Measurements from ENCODE around the gene ZNF154.
"Not testable (repeated sequence)": the region's sequence is repeated elsewhere in the genome, so short reads cannot be mapped to it uniquely, and the experiment has no call there.

Gene ZNF154

DNA sequence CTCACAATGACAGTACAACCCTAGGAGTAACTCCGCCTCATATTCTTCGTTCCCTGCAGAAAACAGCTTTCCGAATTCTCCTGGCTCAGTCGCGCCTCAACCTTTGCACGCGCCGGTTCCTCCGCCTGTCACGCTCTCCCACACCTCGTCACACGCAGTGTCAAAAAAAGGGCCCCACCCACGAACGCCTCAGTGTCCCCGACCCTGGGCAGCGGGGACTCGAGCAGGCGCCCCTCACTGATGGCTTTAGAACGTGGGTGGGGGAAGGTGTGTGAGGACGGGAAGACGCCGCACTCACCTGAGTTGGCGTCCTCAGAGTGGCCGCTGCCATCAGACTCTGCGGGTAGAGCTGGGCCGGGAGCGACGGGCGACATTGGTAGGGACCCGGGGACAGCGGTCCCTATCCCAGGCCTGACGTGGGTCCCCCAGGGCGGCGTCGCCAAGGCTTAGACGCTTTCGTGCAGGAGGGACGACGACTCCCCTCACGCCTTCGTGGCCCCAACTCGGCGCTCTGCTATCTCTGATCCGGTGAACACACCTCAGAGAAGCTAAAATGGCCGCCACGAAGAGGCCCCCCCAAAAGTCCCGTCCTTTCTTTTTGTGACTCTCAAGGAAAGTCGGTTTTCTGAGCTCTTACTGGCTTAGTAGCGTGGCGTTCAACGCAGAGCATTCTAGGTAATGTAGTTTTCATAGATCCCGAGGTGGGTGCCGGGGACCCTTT is at the start of gene ZNF154:
ZNF154 (minus strand) TSS at position 564 of the 721 bp plus-strand sequence; CDS start at position 331, 233 bp downstream.
- DNase-seq (ENCODE audit: low read depth): no peak

- DNase-seq (ENCODE audit: low read depth): no peak
Measured at GRCh38 chr19:57757941-57758340, 48.9 kb upstream of the ZNF154 start.

DNA sequence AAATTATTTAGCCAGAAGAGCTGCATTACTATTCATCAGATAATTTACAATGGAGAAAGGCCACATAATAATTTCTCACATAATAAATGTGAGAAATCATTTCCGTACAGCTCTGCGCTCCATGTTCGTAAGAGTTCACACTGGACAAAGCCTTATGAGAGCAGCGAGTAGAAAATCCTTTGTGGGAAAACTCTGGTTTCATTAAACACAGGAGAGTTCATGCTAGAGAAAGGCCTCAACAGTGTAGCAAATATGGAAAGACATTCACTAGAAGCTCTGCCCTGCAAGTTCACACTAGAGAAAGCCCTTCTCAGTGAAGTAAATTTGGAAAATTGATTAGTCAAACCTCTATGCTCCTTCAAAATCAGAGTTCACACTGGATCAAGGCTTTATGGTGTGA is 46.0 kb upstream of the ZNF154 start:
- no peak for DNase-seq (ENCODE audit: low read depth)

- DNase-seq (ENCODE audit: low read depth): no peak
Measured at GRCh38 chr19:57754091-57754673, 45.2 kb upstream of the ZNF154 start.

DNA sequence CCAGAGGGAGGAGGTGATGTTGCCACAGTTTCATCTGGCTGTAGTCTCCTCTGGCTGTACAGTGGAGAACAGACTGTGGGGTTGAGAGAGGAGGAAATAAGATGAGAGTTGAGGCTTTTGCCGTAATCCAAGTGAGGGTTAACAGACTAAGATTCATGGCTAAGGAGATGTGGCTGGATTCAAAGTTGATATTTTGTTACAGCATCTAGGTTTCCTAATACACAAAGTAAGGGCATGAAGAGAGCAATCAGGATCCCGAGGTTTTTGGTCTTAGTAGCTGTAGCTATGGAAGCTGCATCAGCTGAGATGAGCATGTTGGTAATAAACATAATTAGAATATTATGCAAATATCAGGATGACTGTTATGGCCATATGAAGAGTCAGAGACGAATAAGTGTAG is 39.0 kb upstream of the ZNF154 start:
- no peak for DNase-seq (ENCODE audit: low read depth)

DNA sequence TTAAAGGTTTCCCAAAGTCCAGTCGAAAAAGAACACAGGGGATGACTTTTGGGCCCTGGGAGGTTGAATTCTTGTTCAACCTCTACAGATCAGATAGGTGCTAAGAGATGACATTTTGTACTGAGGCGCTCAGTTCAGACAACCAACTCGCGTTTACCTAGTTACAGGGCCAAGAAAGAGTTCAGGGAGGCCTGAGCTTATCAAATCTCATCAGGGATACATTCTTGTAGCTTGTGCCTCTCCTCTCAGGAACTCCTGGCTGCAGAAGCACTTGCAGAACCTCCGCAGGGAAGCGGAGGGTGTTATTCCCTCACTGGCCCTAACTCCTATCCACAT is 38.4 kb upstream of the ZNF154 start:
- no peak for DNase-seq (ENCODE audit: low read depth)

GRCh38 chr19:57746580-57747471 is 37.8 kb upstream of the ZNF154 start, which contains the start of gene ZNF776:
ZNF776 (plus strand) TSS chr19:57746815; CDS start chr19:57747059, 244 bp downstream.
- DNase-seq (ENCODE audit: low read depth): peak; percentile 80

DNA sequence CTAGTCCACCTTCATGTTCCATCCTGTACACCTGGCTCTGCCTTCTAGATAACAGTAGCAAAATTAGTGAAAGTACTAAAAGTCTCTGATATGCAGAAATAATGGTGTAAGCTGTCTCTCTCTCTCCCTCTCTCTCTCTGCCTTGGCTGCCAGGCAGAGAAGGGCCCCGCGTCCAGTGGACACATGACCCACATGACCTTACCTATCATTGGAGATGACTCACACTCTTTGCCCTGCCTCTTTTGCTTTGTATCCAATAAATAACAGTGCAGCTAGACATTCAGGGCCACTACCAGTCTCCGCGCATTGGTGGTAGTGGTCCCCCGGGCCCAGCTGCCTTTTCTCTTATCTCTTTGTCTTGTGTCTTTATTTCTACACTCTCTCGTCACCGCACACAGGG is 29.8 kb upstream of the ZNF154 start:
- DNase-seq (ENCODE audit: low read depth): not testable (repeated sequence)

GRCh38 chr19:57738320-57738719 is 29.3 kb upstream of the ZNF154 start:
- not testable (repeated sequence) for DNase-seq (ENCODE audit: low read depth)

DNA sequence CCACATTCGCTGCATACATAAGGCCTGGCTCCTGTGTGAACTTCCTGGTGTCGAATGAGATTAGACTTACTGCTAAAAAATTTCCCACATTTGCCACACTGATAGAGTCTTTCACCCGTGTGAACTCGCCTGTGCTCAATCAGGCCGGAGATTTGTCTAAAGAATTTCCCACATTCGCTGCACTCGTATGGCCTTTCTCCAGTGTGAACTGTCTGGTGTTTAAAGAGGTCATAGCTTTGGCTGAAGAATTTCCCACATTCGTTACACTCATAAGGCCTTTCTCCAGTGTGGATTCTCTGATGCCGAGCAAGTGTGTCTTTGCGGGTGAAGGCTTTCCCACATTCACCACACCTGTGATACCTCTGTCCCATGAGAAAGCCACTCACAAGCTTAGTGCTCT is 11.9 kb upstream of the ZNF154 start:
- no peak for DNase-seq (ENCODE audit: low read depth)

- DNase-seq (ENCODE audit: low read depth): no peak
Measured at GRCh38 chr19:57719901-57720519, 11.0 kb upstream of the ZNF154 start.

DNA sequence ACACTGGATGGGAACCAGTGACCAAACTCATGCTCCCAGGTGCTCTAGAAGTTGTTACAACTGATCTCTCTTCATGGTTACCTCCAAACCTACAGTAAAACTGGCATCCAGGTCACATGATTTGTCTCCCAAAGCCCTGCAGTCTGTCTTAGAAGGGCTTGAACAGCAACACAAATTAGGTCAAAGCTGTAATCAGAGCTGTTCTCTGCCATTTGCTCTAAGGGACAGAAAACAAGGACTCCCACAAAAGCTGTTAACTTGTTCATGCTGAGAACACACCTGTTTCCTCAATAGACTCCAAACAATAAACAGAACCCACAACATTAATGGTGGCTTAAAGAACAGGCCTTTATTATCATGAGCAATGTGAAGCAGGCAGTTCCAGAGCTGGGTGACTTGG is 10.4 kb upstream of the ZNF154 start:
- no peak for DNase-seq (ENCODE audit: low read depth)

DNA sequence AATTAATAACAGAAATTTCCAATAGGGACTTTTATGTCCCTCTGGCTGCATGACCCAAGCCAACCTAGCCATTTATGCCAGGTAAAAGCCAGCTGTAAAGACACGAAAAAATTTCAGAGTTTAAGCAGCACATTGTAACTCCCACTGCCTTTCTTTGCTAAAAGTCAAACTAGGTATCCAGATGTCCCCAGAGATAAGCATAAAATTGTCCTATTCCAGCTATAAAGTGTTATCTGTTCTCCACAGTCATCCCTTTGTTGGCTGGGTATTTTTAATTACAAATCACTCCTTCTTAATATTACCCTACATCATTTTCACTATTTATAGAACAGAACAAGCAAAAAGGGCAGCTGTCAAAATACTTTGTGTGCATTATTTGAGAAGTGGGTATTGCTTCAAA is 3.2 kb upstream of the ZNF154 start:
- no peak for DNase-seq (ENCODE audit: low read depth)

DNA sequence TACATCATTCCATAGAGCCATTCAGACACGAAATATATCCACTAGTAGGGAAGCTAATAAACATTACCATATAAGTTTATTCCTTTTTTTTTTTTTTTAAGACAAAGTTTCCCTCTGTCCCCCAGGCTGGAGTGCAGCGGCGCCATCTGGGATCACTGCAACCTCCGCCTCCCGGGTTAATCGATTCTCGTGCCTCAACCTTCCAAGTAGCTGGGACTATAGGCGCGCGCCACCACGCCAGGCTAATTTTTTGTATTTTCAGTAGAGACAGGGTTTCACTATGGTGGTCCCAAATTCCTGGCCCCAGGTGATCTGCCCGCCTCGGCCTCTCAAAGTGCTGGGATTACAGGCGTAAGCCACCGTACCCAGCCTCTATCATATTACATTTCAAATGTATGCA is 612 bp upstream of the ZNF154 start:
- DNase-seq (ENCODE audit: low read depth): no peak

- no peak for DNase-seq (ENCODE audit: low read depth)
Measured at GRCh38 chr19:57706346-57706745, 2.7 kb downstream of the ZNF154 start.

DNA sequence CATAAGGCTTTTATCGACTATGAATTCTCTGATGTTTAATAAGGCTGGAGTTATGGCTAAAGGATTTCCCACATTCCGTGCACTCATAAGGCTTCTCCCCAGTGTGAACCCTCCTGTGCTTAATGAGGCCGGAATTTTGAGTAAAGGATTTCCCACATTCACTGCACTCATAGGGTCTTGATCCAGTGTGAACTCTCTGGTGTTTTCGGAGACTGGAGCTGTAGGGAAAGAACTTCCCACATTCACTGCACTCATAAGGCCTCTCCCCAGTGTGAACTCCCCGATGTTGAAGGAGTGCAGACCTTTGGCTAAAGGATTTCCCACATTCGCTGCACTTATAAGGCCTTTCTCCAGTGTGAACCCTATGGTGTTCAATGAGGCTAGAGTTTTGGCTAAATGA is 7.4 kb downstream of the ZNF154 start:
- no peak for DNase-seq (ENCODE audit: low read depth)

DNA sequence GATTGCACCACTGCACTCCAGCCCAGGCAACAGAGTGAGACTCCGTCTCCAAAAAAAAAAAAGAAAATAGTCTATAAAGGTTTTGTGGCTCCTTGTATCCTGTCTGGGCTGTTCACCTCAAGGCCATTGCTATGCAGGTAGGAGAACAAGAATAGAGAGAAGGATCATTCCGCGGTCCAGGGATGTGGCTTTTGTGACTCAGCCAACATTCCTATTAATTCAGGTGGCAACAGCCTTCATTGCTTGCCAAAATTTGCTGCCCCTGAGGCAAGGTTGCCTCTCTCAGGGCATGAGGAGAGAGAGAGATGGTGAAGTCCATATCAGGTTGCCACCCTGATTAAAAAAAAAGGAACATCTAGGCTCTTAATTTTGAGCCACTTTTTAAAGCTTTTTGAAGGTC is 19.3 kb downstream of the ZNF154 start:
- no peak for DNase-seq (ENCODE audit: low read depth)

- DNase-seq (ENCODE audit: low read depth): no peak
Measured at GRCh38 chr19:57688011-57688763, 20.8 kb downstream of the ZNF154 start.

- DNase-seq (ENCODE audit: low read depth): no peak
Measured at GRCh38 chr19:57687363-57688010, 21.5 kb downstream of the ZNF154 start.

DNA sequence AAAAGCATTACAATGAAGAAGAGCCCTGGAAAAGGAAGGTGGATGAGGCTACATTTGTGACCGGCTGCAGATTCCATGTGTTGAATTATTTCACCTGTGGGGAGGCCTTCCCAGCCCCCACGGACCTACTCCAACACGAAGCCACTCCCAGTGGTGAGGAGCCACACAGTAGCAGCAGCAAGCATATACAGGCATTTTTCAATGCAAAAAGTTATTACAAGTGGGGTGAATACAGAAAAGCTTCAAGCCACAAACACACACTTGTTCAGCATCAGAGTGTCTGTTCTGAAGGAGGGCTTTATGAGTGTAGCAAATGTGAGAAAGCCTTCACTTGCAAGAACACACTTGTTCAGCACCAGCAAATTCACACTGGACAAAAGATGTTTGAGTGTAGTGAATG is 22.3 kb downstream of the ZNF154 start:
- no peak for DNase-seq (ENCODE audit: low read depth)

- no peak for DNase-seq (ENCODE audit: low read depth)
Measured at GRCh38 chr19:57682226-57682766, 26.7 kb downstream of the ZNF154 start.

Measured in HS-27A (cell line).